NCI-H128 (cell line): ENCODE measurements around the gene ZDHHC13.
A peak's percentile ranks its signal among the peaks of the same experiment; 100 is the strongest.

Source experiments
- DNase-seq: peaks from one replicate; lab custom pipeline; 2025; ENCODE audit not compliant: unreplicated experiment; lab: John Stamatoyannopoulos, UW

Gene ZDHHC13

GRCh38 chr11:19116971-19117759, at the start of gene ZDHHC13:
Gene ZDHHC13 (plus strand): TSS chr11:19117168. CDS start chr11:19117250, 82 bp downstream.
- DNase-seq: peak; percentile 91

GRCh38 chr11:19071255-19071654, 45.7 kb upstream of the ZDHHC13 start:
- DNase-seq: peak; percentile 56

GRCh38 chr11:19072464-19072863, 44.5 kb upstream of the ZDHHC13 start:
- no peak for DNase-seq

GRCh38 chr11:19073454-19074415, 43.2 kb upstream of the ZDHHC13 start:
- DNase-seq: no peak

GRCh38 chr11:19075636-19076035, 41.3 kb upstream of the ZDHHC13 start:
- DNase-seq: no peak

- DNase-seq: peak; percentile 1
These were observed 40.0 kb upstream of the ZDHHC13 start for GRCh38 chr11:19076744-19077589.

- no peak for DNase-seq
These were observed 39.0 kb upstream of the ZDHHC13 start for GRCh38 chr11:19077965-19078364.

- no peak for DNase-seq
These were observed 37.1 kb upstream of the ZDHHC13 start for GRCh38 chr11:19079643-19080440.

- DNase-seq: no peak
These were observed 36.4 kb upstream of the ZDHHC13 start for GRCh38 chr11:19080579-19080993.

GRCh38 chr11:19083166-19083565, 33.8 kb upstream of the ZDHHC13 start:
- no peak for DNase-seq

- DNase-seq: no peak
These were observed 32.2 kb upstream of the ZDHHC13 start for GRCh38 chr11:19084661-19085315.

- no peak for DNase-seq
These were observed 29.3 kb upstream of the ZDHHC13 start for GRCh38 chr11:19087658-19088057.

- DNase-seq: no peak
These were observed 28.2 kb upstream of the ZDHHC13 start for GRCh38 chr11:19088791-19089190.

- DNase-seq: no peak
These were observed 27.5 kb upstream of the ZDHHC13 start for GRCh38 chr11:19089421-19089820.

- DNase-seq: no peak
These were observed 25.6 kb upstream of the ZDHHC13 start for GRCh38 chr11:19091366-19091765.

- no peak for DNase-seq
These were observed 24.6 kb upstream of the ZDHHC13 start for GRCh38 chr11:19092342-19092741.

- DNase-seq: no peak
These were observed 24.1 kb upstream of the ZDHHC13 start for GRCh38 chr11:19092850-19093249.

GRCh38 chr11:19093976-19094375, 23.0 kb upstream of the ZDHHC13 start:
- DNase-seq: no peak

GRCh38 chr11:19094859-19095258, 22.1 kb upstream of the ZDHHC13 start:
- DNase-seq: no peak

- DNase-seq: no peak
These were observed 17.9 kb upstream of the ZDHHC13 start for GRCh38 chr11:19099093-19099492.
